MG63 (cell line): Measurements from ENCODE around the gene TMEM229B. TPM values are rescaled to one million over a fixed set of nuclear protein-coding genes. Genes with fewer than 3 reads are reported as not detected.

Experiments
- DNase-seq: peaks from one replicate; pipeline ENCODE4 v3.0.0-alpha.2; 2020
- H3K27me3 ChIP-seq: fragments of 250-450 bp; sonication (Bioruptor Pico); 2 replicates; pipeline ENCODE4 v1.5.1; 2020; ENCODE audit warnings: mild to moderate bottlenecking, moderate library complexity
- H3K36me3 ChIP-seq: fragments of 250-450 bp; sonication (Bioruptor Pico); 2 replicates; pipeline ENCODE4 v1.5.1; 2020; ENCODE audit warnings: mild to moderate bottlenecking, moderate library complexity
- H3K4me3 ChIP-seq: fragments of 250-450 bp; sonication (Bioruptor Pico); 2 replicates; pipeline ENCODE4 v1.5.1; 2020; ENCODE audit warnings: mild to moderate bottlenecking, moderate library complexity
- H3K9me3 ChIP-seq: fragments of 250-450 bp; sonication (Bioruptor Pico); 2 replicates; pipeline ENCODE4 v1.5.1; 2020; ENCODE audit warnings: mild to moderate bottlenecking, moderate library complexity
- total RNA-seq: library from RNA; depleted of rRNA; stranded (reverse); fragments of >200 nt; shearing (Covaris generic); gene quantifications from 2 replicates; pipeline ENCODE4 v1.2.3, GENCODE V29; 2014; ENCODE audit warnings: low replicate concordance

TMEM229B gene
- total RNA-seq, 1 experiment from 2014 or later = 5.9 TPM

DNA sequence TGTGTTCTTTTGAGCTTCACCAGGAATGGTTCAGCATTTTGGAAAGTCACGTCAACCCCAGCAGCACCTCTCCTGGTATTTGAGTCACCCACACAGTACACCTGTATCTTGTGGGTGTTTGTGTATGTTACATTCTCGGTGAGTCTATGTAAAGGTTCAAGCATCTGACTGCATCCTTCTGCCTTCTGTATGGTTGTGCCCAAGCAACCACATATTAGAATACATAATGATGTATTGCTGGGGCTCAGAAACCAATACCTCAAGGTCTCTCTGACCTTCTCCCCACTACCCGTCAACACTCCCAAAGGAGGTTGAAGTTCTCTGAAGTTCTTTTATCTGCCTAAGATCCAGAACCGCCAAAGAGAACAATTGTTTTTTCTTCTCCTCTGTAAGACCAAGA is 9.2 kb upstream of the TMEM229B start:
- no peak for DNase-seq

DNA sequence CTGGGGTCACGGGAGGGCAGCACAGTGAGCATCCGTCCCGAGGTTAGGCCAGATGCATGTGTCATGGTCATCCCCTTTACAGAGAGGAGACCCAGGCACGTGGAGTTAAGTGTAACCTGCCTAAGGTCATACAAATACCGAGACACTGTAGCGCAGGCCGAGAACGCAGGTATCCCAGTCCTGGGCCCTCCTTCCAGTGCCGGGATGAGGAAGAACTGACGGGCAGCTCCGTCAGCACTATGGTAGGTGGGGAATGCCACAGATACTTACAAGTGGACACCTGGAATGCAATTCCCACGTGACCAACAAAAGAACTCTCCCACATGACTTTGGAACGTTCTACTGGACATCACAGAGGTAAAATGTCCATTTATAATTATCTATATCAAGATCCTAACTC is 8.7 kb upstream of the TMEM229B start:
- no peaks in the 10 kb centered on the region for H3K36me3 ChIP-seq
- no peaks in the 10 kb centered on the region for H3K27me3 ChIP-seq
- H3K4me3 ChIP-seq = no peak overlapping the region
- H3K9me3 ChIP-seq = no peaks in the 10 kb centered on the region
- no peak for DNase-seq

More for the DNA sequence above, 9.2 kb upstream of the TMEM229B start:
- Histone ChIP-seq H3K36me3 (no peaks in the 10 kb centered on the region), H3K9me3 (no peaks in the 10 kb centered on the region), H3K4me3 (no peak overlapping the region), H3K27me3 (no peaks in the 10 kb centered on the region)

DNA sequence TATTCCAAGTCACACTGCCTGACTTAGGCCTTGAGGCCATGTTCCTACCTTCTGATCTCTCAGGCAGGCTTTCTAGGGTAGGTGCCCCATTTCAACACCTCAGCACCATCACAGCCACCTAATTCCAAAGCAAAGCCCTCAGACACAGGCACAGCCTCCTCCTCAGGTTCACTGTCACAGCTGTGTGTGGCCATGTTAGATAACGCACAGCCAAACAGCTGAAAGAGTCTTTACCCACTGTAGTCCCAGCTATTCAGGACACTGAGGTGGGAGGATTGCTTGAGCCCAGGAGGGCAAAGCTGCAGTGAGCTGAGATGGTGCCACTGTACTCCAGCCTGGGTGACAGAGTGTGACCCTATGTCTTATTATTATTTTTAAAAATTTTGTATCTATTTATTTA is 7.3 kb upstream of the TMEM229B start:
- no peak overlapping the region for H3K4me3 ChIP-seq
- H3K36me3 ChIP-seq = no peaks in the 10 kb centered on the region
- H3K9me3 ChIP-seq = no peaks in the 10 kb centered on the region
- no peaks in the 10 kb centered on the region for H3K27me3 ChIP-seq
- DNase-seq = no peak

DNA sequence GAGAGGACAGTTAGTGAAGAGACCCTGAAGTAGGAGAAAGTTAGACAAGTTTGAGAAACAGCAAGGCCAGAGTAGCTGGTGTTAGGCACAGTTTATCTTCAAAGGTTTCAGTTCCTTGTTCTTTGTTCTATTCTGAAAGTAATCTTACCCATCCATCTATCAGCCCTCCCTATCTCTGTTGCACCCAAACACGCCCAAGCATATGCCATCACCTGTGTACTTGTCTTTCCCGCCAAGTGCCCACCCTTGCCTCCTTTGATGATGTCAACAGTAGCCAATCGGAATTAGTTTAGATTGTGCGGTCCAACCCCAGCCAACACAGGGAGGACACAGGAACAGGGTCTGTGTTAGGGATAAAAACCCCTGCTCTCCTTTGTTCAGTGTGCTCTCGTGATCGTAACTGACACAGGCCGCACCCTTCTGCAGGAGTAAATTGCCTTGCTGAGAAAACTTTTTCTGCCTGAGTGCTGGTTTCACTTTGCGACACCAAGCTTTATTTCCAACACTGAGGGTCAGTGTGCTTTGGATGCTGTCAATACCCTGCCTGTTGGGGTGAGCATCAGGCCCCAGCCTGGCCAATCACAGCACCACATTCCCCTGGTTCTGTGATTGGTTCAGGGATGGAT is 4.7 kb upstream of the TMEM229B start:
- H3K36me3 ChIP-seq = no peaks in the 10 kb centered on the region
- H3K4me3 ChIP-seq = no peak overlapping the region
- no peaks in the 10 kb centered on the region for H3K9me3 ChIP-seq
- H3K27me3 ChIP-seq = no peaks in the 10 kb centered on the region
- no peak for DNase-seq

DNA sequence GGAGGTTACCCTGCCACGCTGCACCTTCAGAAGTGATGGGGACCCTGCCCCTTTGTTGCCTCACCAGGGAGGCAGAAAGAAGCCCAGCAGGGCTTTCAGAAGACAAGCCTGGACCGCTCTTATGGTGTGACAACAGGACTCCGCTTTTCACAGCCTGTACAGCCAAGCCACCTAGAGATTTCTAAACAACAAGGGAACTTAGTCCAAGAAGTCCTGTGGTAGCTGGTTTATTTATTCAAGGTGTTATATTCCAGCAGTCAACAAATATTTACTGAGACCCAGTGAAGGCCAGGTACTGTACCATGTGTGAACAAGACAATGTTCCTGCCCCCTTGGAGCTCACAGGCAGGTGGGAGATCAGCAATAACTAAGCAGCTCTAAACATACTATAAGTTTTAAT is 4.0 kb upstream of the TMEM229B start:
- Histone ChIP-seq H3K36me3 (no peaks in the 10 kb centered on the region), H3K27me3 (no peaks in the 10 kb centered on the region), H3K9me3 (no peaks in the 10 kb centered on the region), H3K4me3 (no peak overlapping the region)
- DNase-seq = no peak

DNA sequence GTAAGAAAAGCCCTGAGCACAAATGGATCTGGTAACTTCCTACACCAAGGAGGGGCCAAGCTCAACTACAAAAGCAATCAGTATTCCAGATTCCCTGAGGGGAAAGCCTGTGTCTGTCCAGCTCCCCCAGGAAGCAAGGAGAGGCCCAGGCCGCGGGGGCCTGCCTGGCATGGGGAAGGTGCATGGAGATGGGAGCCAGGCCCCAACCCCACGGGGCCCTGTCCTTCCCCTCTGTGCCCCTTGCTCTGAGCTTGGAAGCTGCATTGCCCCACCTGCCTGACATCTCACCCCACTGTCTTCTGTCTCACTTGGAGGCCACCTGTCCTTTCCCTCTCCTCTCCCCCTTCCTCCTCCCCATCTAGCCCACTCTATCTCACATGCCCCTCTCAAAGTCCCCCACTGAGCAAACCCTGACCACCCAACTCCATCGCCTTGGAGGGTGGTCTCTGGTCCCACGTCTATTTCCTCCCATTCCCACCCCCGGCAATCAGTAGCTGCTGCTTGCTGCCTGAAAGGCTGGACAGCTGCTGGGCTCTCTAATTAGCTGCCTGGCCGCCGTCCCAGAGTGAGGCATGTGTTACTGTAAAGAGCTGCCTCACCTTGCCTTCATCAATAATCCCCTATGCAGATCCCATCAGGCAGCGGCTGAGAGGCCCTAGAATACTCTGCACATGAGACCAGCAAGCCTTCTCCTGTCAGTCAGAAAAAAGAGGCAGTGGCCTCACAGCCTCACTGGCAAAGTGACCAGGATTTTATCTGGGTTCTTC is 3.4 kb upstream of the TMEM229B start:
- Histone ChIP-seq H3K36me3 (no peaks in the 10 kb centered on the region), H3K27me3 (no peaks in the 10 kb centered on the region), H3K4me3 (no peak overlapping the region), H3K9me3 (no peaks in the 10 kb centered on the region)
- DNase-seq = no peak

DNA sequence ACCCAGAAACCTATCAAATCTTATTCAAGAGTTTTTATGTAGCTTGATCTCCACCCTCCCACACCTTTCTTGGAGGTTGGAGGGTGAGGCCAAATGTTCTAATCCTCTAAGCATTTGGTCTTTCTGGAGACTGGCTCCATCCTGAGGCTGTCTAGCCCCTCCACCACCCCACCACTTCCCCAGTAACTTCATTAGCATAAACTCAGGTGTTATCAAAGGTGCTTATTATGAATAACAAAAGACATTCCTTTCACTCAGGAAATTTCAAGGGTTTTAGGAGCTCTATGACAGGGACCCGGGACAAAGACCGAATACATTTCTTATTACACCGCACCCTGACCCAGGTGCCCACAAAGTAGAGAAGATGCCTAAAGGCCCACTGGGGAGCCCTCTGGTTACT is 2.8 kb upstream of the TMEM229B start:
- Histone ChIP-seq H3K36me3 (no peaks in the 10 kb centered on the region), H3K27me3 (no peaks in the 10 kb centered on the region), H3K9me3 (no peaks in the 10 kb centered on the region), H3K4me3 (no peak overlapping the region)
- DNase-seq = no peak

DNA sequence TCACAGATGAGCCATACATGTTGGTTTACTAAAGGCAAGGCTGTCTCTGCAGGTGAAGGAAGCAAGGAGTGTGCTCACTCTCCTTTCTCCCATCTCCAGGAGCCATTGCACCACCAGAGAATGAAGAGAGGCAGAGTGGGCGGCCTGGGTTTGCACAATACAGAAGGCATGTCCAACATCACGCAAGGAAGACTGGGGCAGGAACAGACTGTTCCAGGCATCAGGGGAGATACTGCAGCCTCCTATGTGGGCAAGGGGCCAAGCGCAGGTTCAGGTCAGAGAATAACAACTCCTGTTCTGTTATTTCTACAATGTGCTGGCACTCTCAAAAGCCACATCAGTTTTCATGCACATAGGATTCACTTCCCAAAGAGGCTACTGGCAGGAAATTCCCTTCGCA is 1.7 kb upstream of the TMEM229B start:
- no peaks in the 10 kb centered on the region for H3K36me3 ChIP-seq
- no peak for DNase-seq
- no peaks in the 10 kb centered on the region for H3K9me3 ChIP-seq
- H3K4me3 ChIP-seq = no peak overlapping the region
- H3K27me3 ChIP-seq = no peaks in the 10 kb centered on the region

DNA sequence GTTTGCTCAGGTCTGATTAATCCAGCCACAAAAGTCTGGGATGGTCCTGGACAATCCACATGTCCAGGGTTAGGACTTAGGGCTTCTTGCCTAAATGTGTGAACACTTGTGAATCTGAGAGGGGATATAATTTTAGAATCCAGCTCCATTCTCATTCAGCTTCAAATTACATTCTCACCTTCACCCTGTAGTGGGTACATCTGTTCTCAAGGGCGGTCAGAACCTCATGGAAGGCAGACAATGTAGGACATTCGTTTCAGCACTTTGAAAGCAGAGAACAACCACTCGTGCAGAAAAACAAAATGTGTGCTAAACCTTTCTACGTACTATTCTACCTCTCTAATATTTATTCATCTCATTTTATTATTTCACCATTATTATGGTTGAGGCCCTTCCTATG is 1.2 kb downstream of the TMEM229B start:
- H3K4me3 ChIP-seq = no peak overlapping the region
- no peaks in the 10 kb centered on the region for H3K27me3 ChIP-seq
- H3K36me3 ChIP-seq = no peaks in the 10 kb centered on the region
- no peaks in the 10 kb centered on the region for H3K9me3 ChIP-seq
- no peak for DNase-seq

DNA sequence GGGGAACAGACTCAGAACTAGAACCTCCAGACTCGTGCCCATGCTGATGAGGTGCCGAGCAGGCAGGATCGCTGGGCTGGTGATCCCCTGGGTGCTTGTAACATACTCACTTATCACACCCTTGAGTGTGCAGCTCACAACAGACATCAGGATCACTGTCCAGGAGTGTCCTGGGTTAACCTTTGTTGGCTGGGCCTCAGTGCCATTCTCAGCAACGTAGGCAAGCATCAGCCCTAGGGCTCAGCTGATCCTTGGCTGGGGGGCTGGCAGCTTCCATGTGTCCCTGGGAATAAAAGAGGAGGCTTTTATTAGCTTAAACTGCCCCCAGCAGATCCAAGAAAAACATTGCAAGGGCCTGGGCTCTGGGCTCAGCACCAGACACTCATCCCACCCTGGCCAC is 1.6 kb downstream of the TMEM229B start:
- no peaks in the 10 kb centered on the region for H3K27me3 ChIP-seq
- H3K9me3 ChIP-seq = no peaks in the 10 kb centered on the region
- H3K36me3 ChIP-seq = no peaks in the 10 kb centered on the region
- H3K4me3 ChIP-seq = no peak overlapping the region
- DNase-seq = no peak

DNA sequence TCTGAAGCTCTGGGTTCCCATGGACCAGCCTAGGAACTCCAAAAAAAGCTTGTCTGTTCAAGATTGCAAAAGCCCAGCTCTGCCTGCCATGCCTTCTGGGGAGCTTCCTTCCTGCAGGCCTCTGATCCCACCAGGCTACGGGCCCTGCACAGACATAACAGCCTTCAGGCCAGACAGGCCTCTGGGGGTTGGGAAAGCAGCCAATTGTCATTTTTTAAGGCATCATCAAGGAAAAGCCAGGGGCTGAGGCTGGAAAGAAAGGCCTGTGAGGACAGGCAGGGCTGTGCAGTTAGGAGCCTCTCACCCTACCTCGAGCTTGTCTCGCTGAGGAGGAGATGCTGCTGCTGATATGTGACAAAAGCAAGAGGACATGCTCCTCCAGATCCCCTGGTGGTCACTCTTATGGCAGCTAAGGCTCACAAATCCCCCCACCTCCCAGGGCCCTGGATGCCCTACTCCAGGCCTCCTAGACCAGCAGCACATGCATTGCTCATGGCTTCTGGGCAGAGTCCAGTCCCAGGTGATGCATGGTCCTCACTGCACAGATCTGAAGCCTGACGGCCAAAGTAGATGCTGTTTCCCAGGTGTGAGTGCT is 2.9 kb downstream of the TMEM229B start:
- H3K4me3 ChIP-seq = no peak overlapping the region
- DNase-seq = no peak
- no peaks in the 10 kb centered on the region for H3K27me3 ChIP-seq
- H3K36me3 ChIP-seq = no peaks in the 10 kb centered on the region
- no peaks in the 10 kb centered on the region for H3K9me3 ChIP-seq

DNA sequence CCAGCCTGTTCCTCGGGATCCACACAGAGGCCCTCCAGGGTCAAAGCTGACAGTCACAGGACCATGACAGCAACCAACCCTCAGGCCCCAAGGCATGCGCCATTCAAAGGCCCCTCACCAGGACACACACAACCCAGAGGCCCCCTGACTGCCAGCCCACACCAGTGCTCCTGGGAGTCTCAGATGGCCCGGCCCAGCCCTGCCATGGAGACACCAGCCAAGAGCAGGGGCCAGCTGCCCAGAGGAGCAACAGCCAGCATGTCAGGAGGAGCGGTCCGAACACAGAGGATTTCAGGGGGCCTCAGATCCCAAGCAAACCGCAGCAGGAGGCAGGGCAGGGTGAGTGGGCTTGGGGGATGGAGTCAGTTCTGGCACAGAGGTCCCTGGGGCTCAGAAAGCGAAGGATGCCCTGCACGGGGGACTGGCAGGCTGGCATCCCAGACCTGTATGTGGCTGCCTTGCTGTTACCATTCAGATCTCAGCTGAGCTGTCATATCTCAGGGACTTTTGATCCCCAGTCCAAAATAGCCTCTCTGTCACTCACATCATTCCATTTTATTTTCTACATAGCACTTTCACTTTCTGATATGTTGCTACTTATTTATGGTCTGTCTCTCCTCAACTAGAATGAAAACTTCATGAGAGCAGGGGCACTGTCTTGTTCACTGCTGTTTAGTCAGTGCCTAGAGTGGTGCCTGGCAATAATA is 4.8 kb downstream of the TMEM229B start:
- Histone ChIP-seq H3K27me3 (no peaks in the 10 kb centered on the region), H3K9me3 (no peaks in the 10 kb centered on the region), H3K36me3 (no peaks in the 10 kb centered on the region), H3K4me3 (no peak overlapping the region)
- no peak for DNase-seq

DNA sequence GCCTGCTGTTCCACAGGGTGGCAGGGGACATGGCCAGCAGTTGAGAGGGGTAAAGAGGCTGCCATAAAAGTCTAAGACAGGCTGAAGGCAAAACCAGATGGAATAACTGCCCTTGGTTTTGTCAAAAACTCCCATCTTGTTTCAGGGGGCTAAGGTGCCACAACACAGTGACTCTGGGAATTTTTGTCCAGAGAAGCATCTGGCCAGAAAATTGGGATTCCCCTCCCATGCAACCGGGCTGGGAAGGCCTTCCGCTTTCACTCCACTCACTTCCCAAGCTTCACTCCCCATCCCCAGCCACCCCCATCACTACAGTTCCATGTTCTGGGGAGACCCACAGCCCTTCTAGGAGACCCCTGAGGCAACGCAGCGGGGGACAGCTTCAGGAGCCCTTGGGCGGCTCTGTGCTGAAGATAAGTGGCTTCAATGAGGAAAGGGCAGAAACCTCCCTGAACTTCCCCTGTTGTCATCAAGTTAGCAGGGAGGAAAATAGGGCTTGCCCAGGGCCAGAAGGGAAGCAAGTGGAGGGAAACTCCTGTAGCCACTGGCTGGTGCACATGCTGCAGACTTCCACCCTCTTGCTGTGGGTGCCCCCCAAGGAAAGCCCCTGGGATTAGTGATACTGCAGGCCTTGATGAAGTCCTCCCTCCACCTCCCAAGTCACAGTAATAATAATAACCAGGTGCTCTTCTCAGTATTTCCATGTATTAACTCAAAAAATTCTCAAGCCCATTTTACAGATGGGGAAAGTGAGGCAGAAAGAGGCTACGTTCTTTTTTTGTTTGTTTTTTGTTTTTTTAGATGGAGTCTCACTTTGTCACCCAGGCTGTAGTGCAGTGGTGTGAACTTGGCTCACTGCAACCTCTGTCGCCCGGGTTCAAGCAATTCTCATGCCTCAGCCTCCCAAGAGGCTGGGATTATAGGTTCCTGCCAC is 6.0 kb downstream of the TMEM229B start:
- DNase-seq = no peak
- Histone ChIP-seq H3K9me3 (no peaks in the 10 kb centered on the region), H3K36me3 (no peaks in the 10 kb centered on the region), H3K27me3 (no peaks in the 10 kb centered on the region), H3K4me3 (no peak overlapping the region)

DNA sequence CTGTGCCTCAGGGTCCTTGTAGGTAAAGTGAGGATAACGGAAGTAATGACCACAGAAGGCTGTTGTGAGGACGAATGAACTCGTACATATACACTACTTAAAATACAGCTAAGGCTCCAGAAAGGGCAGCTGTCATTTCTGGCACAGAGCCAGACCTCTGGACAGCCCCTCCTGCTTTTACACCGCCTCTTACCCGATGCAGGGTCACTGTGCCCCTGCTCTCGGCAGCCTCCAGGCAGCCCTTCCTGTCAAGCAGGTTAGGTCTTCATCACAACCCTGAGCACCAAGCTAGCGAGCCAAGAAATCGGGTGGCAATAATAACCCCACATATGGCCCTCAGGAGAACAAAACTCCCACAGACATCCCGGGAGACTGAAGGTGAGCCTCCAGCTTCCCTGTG is 8.5 kb downstream of the TMEM229B start:
- H3K36me3 ChIP-seq = no peaks in the 10 kb centered on the region
- H3K4me3 ChIP-seq = no peak overlapping the region
- no peaks in the 10 kb centered on the region for H3K9me3 ChIP-seq
- H3K27me3 ChIP-seq = no peaks in the 10 kb centered on the region
- no peak for DNase-seq

DNA sequence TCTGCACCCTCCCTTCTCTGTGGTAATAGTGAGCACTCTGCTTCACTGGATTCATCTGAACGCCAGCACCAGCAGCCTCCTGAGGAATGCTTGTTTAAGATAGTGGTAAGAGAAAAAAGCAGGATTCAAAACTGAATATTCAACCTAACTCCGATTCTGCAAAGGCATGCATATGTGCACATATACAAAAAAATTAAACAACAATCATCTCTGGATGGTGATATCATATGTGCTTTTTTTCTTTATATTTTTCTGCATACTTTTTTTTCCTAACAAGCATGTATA is 9.8 kb downstream of the TMEM229B start:
- Histone ChIP-seq H3K27me3 (no peaks in the 10 kb centered on the region), H3K9me3 (no peaks in the 10 kb centered on the region), H3K4me3 (no peak overlapping the region), H3K36me3 (no peaks in the 10 kb centered on the region)
- no peak for DNase-seq

DNA sequence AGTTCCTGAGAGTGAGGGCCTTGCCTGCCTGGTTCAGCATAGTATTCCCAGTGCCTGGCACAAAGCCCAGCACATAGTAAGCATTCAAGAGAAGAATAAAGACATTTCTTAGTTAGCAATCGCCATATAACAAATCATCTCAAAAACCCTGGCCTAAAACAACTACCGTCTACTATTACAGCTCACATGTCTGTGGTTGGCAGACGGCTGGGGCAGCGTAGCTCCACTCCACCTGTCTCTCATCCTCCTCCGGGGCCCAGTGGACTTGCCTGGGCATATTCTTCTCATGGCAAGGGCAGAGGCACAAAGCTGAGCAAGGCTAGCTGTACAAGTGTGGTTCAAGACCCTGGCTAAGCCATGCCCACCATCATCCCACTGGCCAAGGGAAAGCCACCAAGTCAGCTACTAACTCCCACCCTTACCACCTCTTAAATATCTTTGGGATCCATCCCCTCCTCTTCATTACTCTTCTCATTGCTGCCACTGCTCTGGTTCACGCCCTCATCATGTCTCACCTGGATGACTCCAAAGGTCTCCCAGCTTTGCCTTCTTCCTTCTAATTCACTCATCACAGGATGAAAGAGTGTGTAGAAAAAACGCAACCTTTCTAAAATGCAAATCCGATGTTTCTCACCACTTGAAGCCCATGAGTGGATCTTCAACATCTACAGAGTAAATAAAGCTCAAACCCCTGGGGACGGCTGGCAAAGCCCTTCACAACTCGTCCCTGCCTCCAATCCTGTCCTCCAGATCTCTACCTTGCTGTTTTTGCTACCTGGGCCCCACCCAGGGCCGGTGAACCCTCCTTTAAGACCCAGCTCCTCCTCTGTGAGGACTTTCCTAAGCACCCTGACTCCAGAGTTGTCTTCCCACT is 10.4 kb downstream of the TMEM229B start:
- no peaks in the 10 kb centered on the region for H3K9me3 ChIP-seq
- DNase-seq = no peak
- no peaks in the 10 kb centered on the region for H3K27me3 ChIP-seq
- H3K36me3 ChIP-seq = no peaks in the 10 kb centered on the region
- no peak overlapping the region for H3K4me3 ChIP-seq
